ENCODE data around the gene HEATR5A. TPM values are rescaled to one million over a fixed set of nuclear protein-coding genes. Genes with fewer than 3 reads are reported as not detected.
"Not testable (repeated sequence)": the region's sequence is repeated elsewhere in the genome, so short reads cannot be mapped to it uniquely, and the experiment has no call there.

Gene HEATR5A
- total RNA-seq, result 10 to 100 TPM; 14.2 to 26.6 (median 17.0) TPM

DNA sequence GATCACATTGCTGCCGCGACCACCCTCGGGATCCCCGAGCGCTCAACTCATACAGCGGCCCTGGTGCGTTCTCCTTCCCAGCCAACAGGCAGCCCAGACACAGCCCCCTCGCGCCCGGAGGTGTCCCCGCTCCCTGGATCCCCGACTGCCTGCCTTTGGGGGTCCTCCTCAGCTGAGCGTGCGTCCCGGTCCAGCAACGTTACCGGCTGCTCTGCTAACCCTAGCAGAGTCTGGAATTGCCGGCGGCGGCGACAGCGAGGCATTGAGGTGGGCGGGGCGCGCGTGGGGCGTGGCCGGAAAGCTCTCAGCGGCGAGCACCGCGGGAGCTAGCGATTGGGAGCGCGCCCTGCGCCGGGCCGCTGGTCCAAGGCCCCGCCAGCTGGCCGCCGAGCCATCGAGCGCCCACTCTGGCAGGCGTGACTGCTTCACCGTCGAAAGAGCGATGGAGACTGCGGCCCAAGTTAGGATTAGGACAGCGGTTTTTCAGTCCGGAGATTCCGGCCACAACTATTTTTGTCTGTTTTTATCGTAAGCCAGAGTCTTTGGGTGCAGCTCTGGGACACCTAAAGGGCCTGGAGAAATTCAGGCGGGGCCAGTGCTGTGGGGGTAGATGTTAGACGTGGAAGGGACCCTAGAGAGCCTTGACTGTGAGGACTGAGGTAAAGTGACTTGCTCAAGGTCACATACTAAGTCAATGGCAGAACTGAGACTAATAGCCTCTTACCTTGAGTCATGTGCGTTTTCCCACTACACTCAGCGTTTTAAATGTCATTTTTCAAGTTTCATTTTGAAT lies at the start of gene HEATR5A:
Gene HEATR5A (minus strand): TSS at position 232 of the 793 bp plus-strand sequence. CDS start 17,575 bp downstream, outside the sequence.
- 7% methylated on average over 13 to 17 of the region's 56 CpGs for WGBS, 2 donors
- Histone ChIP-seq H3K27ac (peak within 1 kb of the TSS; percentile 85 to 95 (median 92)), H3K9me3 (no peaks in the 10 kb centered on the region)

DNA sequence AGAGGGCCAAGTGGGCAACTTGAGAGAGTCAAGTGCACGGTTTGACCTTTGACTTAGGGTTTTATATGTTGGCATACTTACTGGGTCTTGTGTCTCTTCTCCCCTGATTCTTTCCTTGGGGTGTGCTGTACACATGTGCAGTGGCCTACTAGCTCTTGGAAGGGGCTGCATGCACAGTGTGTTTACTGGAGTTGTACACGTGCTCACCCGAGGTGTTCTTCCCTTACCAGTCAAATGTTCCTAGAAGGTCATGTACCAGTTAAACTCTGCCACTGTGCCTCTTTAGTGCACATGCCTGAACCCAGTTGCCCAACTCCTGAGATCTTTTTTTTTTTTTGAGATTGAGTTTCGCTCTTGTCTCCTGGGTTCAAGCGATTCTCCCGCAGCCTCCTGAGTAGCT lies 46.2 kb upstream of the HEATR5A start:
- DNase-seq, result no peak
- TF ChIP-seq POLR2A (IDR thresholded peaks at IDR 0.05), result no peak
- TF ChIP-seq, protein P1, sequence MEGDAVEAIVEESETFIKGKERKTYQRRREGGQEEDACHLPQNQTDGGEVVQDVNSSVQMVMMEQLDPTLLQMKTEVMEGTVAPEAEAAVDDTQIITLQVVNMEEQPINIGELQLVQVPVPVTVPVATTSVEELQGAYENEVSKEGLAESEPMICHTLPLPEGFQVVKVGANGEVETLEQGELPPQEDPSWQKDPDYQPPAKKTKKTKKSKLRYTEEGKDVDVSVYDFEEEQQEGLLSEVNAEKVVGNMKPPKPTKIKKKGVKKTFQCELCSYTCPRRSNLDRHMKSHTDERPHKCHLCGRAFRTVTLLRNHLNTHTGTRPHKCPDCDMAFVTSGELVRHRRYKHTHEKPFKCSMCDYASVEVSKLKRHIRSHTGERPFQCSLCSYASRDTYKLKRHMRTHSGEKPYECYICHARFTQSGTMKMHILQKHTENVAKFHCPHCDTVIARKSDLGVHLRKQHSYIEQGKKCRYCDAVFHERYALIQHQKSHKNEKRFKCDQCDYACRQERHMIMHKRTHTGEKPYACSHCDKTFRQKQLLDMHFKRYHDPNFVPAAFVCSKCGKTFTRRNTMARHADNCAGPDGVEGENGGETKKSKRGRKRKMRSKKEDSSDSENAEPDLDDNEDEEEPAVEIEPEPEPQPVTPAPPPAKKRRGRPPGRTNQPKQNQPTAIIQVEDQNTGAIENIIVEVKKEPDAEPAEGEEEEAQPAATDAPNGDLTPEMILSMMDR (IDR thresholded peaks at IDR 0.05), result no peak

More for the DNA sequence above, at the start of gene HEATR5A:
- peak; percentile 44 for DNase-seq
- TF ChIP-seq, protein P1 (IDR thresholded peaks at IDR 0.05), result peak in 4 of 6 experiments; percentile 8 to 43 (median 14)
- TF ChIP-seq POLR2A (IDR thresholded peaks at IDR 0.05), result peak in 3 of 4 donors; percentile 97 to 99 (median 98)
- H3K27me3 ChIP-seq, result no peaks in the 10 kb centered on the region
- H3K36me3 ChIP-seq, result no peaks in the 10 kb centered on the region
- H3K4me3 ChIP-seq, result peak within 1 kb of the TSS; percentile 77 to 100 (median 92)
- intact Hi-C loops (cut with DNase I), result no loop called here
- H3K4me1 ChIP-seq, result peaks cover 0 to 37% (median 9%) of the 10 kb centered on the region in 3 donors

DNA sequence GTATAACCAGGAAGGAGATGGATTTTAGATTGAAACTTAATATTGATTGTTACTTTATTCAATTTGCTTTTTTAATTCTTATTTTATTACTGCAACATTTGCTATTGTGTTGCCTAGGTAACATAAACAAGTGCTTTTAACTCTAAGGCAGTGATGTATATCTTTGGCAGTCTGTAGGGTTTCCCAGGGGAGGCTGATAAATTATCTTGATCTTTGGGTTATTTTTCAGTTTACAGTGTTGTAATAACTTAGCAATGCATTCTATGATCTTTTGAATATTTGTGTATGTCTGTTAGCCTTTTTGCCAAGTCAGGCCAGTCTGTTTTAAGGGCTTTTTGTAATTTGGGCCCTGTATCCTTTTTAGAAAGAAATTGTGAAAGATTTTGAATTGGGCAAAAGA lies 44.8 kb upstream of the HEATR5A start:
- Histone ChIP-seq H3K36me3 (no peaks in the 10 kb centered on the region), H3K27me3 (no peaks in the 10 kb centered on the region), H3K27ac (no peak overlapping the region), H3K4me3 (no peak overlapping the region), H3K4me1 (peaks cover 0 to 16% (median 4%) of the 10 kb centered on the region in 3 donors), H3K9me3 (no peaks in the 10 kb centered on the region)
- no peak for TF ChIP-seq POLR2A (IDR thresholded peaks at IDR 0.05)
- TF ChIP-seq, protein P1 (IDR thresholded peaks at IDR 0.05), result no peak
- DNase-seq, result no peak
- intact Hi-C loops (cut with DNase I), result no loop called here

More for the DNA sequence above, 46.2 kb upstream of the HEATR5A start:
- no peak overlapping the region for H3K4me3 ChIP-seq
- peaks cover 0 to 16% (median 4%) of the 10 kb centered on the region in 3 donors for H3K4me1 ChIP-seq
- H3K27me3 ChIP-seq, result no peaks in the 10 kb centered on the region
- intact Hi-C loops (cut with DNase I), result no loop called here
- H3K27ac ChIP-seq, result no peak overlapping the region
- no peaks in the 10 kb centered on the region for H3K9me3 ChIP-seq
- H3K36me3 ChIP-seq, result no peaks in the 10 kb centered on the region
- 69 to 87% methylated on average over 3 to 6 of the region's 6 CpGs for WGBS, 2 donors

DNA sequence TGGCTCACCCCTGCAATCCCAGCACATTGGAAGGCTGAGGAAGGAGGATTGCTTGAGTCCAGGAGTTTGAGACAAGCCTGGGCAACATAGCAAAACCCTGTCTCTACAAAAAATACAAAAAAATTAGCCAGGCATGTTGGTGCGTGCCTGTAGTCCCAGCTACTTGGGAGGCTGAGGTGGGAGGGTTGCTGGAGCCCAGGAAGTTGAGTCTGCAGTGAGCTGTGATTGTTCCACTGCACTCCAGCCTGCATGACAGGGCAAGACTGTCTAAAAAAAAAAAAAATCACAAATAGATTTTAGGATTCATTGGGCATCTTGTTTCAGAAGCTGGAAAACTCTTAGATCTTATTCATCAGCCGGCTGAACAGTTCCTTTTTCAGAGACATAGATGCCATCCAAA lies 42.1 kb upstream of the HEATR5A start:
- peak overlapping the region in 3 of 4 donors; percentile 37 to 60 (median 55) for H3K27ac ChIP-seq
- WGBS, 2 donors, result 46 to 54% methylated on average over 2 of the region's 2 CpGs
- peaks cover 0 to 27% (median 4%) of the 10 kb centered on the region in 3 donors for H3K4me1 ChIP-seq
- H3K27me3 ChIP-seq; H3K4me3 ChIP-seq; H3K9me3 ChIP-seq; DNase-seq; H3K36me3 ChIP-seq; intact Hi-C loops (cut with DNase I): not testable (repeated sequence)

DNA sequence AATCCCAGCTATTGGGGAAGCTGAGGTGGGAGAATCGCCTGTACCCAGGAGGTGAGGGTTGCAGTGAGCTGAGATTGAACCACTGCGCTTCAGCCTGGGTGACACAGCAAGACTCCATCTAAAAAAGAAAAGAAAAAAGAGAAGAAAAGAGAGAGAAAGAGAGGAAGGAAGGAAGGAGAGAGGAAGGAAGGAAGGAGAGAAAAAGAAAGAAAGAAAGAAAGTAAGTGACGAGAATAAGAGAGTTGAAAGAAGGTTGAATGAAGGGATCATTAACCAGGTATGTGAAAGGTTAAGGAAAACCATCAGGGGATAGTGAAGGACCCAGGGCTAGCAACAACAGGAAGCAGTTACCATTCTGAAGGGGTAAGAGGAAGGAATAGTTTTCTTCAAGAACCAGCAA lies 41.2 kb upstream of the HEATR5A start:
- Histone ChIP-seq H3K4me3 (no peak overlapping the region), H3K4me1 (peaks cover 0 to 27% (median 4%) of the 10 kb centered on the region in 3 donors), H3K36me3 (no peaks in the 10 kb centered on the region), H3K27me3 (no peaks in the 10 kb centered on the region), H3K9me3 (no peaks in the 10 kb centered on the region), H3K27ac (peak overlapping the region in 2 of 4 donors; percentile 11 to 39)
- no peak for TF ChIP-seq POLR2A (IDR thresholded peaks at IDR 0.05)
- TF ChIP-seq, protein P1 (IDR thresholded peaks at IDR 0.05), result no peak
- no peak for DNase-seq
- intact Hi-C loops (cut with DNase I), result no loop called here
- WGBS, 2 donors, result 79 to 82% methylated on average over 3 of the region's 3 CpGs

All from esophagus squamous epithelium (tissue), 5 donors.